K562 (cell line): ENCODE results near the gene TRAPPC5. TPM values are rescaled to one million over a fixed set of nuclear protein-coding genes. Genes with fewer than 3 reads are reported as not detected.
A peak's percentile ranks its signal among the peaks of the same experiment; 100 is the strongest.

Source experiments
- ATAC-seq: fragments of 200-7000 bp; cut with Tn5 transposase; 3 replicates; pipeline ENCODE4 v1.9.1; 2020; ENCODE audit warnings: moderate library complexity
- BruUV-seq: library from RNA; stranded (reverse); fragments of 400-500 nt; replicated peaks from 2 replicates; lab custom pipeline; 2021; lab: Mats Ljungman, UMichigan
- CTCF ChIA-PET: fragments of 300-600 bp; formaldehyde crosslinking; extraction: SDS; loops from one replicate; lab custom pipeline; 2021; ENCODE audit warnings: low intra/inter-chr PET ratio; lab: Yijun Ruan, JAX
- POLR2A ChIA-PET: fragments of 300-600, 350-650 bp; sonication (Branson Sonifier 250); formaldehyde crosslinking; extraction: SDS; loops from one replicate; lab custom pipeline; 2021; ENCODE audit warnings: antibody characterized with exemption, inconsistent platforms; lab: Yijun Ruan, JAX
- DNase-seq, 4 experiments: peaks; one replicate each; pipeline versions ENCODE4 v3.0.0 to v3.0.0-alpha.2; 2011 to 2018; ENCODE audit warnings: low spot score in 3 of 4, mixed read lengths in 3 of 4; ENCODE audit errors: extremely low read depth in 1 of 4
- FAIRE-seq: peaks from 2 replicates; lab custom pipeline; 2011; peaks lifted over from hg19 to GRCh38; lab: Jason Lieb, UNC
- H2AFZ ChIP-seq: 2 replicates; pipeline ENCODE4 v1.6.0; 2011; ENCODE audit warnings: low read depth, low read length, control low read depth, inconsistent platforms
- H3K27ac ChIP-seq: fragments of 200-600 bp; 3 replicates; pipeline ENCODE4 v1.8.0; 2011; ENCODE audit warnings: low read depth, mild to moderate bottlenecking, control low read depth, inconsistent platforms, low read length, moderate library complexity, mixed read lengths; ENCODE audit errors: extremely low read depth
- H3K27me3 ChIP-seq, 2 experiments: fragments of 300-600 bp in 1 of 2; 2 replicates in 1 of 2; 3 replicates in 1 of 2; pipeline versions ENCODE4 v1.6.0 to v1.8.0; 2011; ENCODE audit warnings: inconsistent platforms in 2 of 2, low read length in 2 of 2, mild to moderate bottlenecking in 1 of 2, mixed read lengths in 1 of 2, moderate library complexity in 1 of 2; ENCODE audit not compliant: control insufficient read depth in 2 of 2, insufficient read depth in 2 of 2
- H3K36me3 ChIP-seq: fragments of 300-600 bp; 3 replicates; pipeline ENCODE4 v1.8.0; 2011; ENCODE audit warnings: mild to moderate bottlenecking, low read length, inconsistent platforms; ENCODE audit not compliant: control insufficient read depth, insufficient read depth
- H3K4me1 ChIP-seq, 2 experiments: fragments of 200-600 bp in 1 of 2; replicated peaks in 1 of 2; 2 replicates in 1 of 2; 3 replicates in 1 of 2; pipeline versions ENCODE4 v1.5.1 to v1.8.0; 2011; ENCODE audit warnings: inconsistent platforms in 2 of 2, low read length in 2 of 2, mild to moderate bottlenecking in 1 of 2, mixed read lengths in 1 of 2, moderate library complexity in 1 of 2; ENCODE audit not compliant: control insufficient read depth in 2 of 2, insufficient read depth in 2 of 2
- H3K4me2 ChIP-seq: 2 replicates; pipeline ENCODE4 v1.6.1; 2011; ENCODE audit warnings: low read length, control low read depth, inconsistent platforms, mixed read lengths; ENCODE audit not compliant: insufficient read depth
- H3K4me3 ChIP-seq: fragments of 200-600 bp; sonication (generic), shearing (Covaris generic); 2 replicates; pipeline ENCODE4 v1.5.1; 2016; ENCODE audit warnings: control low read depth, inconsistent platforms
- H3K79me2 ChIP-seq: fragments of 200-600 bp; 3 replicates; pipeline ENCODE4 v1.8.0; 2011; ENCODE audit warnings: low read length, inconsistent platforms; ENCODE audit not compliant: control insufficient read depth, insufficient read depth
- H3K9ac ChIP-seq, 2 experiments: 2 replicates each; pipeline versions ENCODE4 v1.6.0 to v1.6.1; 2011; ENCODE audit warnings: low read depth in 2 of 2, low read length in 2 of 2, control low read depth in 1 of 2, inconsistent platforms in 1 of 2, mild to moderate bottlenecking in 1 of 2, mixed read lengths in 1 of 2; ENCODE audit not compliant: insufficient read depth in 1 of 2
- H3K9me1 ChIP-seq: one replicate; pipeline ENCODE4 v1.6.0; 2011; ENCODE audit warnings: inconsistent platforms, mild to moderate bottlenecking, low read length, moderate library complexity; ENCODE audit not compliant: control insufficient read depth, insufficient read depth
- H3K9me3 ChIP-seq: replicated peaks from 2 replicates; pipeline ENCODE4 v1.5.1; 2011; ENCODE audit warnings: low read depth, low read length, inconsistent platforms; ENCODE audit not compliant: control insufficient read depth, insufficient read depth
- H4K20me1 ChIP-seq: replicated peaks from 2 replicates; pipeline ENCODE4 v1.6.1; 2011; ENCODE audit warnings: low read length, inconsistent platforms, mixed read lengths; ENCODE audit not compliant: control insufficient read depth, insufficient read depth
- E2F8 ChIP-seq: fragments of 450-650 bp; IDR thresholded peaks from 2 replicates; pipeline ENCODE4 v1.7.1; 2018; ENCODE audit warnings: mild to moderate bottlenecking, low read depth; ENCODE audit not compliant: partially characterized antibody
- EGR1 ChIP-seq: fragments of 450-650 bp; conservative IDR thresholded peaks from 2 replicates; pipeline ENCODE4 v1.6.1; 2017; ENCODE audit warnings: mild to moderate bottlenecking
- EHMT2 ChIP-seq: fragments of 450-650 bp; IDR thresholded peaks from 2 replicates; pipeline ENCODE4 v1.6.1; 2018; ENCODE audit warnings: antibody characterized with exemption
- GABPB1 ChIP-seq: sonication (generic); formaldehyde crosslinking; IDR thresholded peaks from 2 replicates; pipeline ENCODE4 v1.8.0; 2022; ENCODE audit warnings: mild to moderate bottlenecking, missing genetic modification reagents
- HES1 ChIP-seq: fragments of 450-650 bp; IDR thresholded peaks from 2 replicates; pipeline ENCODE4 v1.6.1; 2016; ENCODE audit warnings: low read depth, mild to moderate bottlenecking, moderate library complexity
- HMG20B ChIP-seq: fragments of 250-450 bp; sonication (Bioruptor Pico); IDR thresholded peaks from 2 replicates; pipeline ENCODE4 v1.5.0; 2021; ENCODE audit warnings: mild to moderate bottlenecking
- HNRNPUL1 ChIP-seq: fragments of 200-400 bp; formaldehyde crosslinking; IDR thresholded peaks from 2 replicates; pipeline ENCODE4 v1.6.1; 2017; ENCODE audit warnings: low read length
- HOMEZ ChIP-seq: fragments of 250-450 bp; sonication (Bioruptor Pico); IDR thresholded peaks from 2 replicates; pipeline ENCODE4 v1.4.0; 2020; ENCODE audit warnings: mild to moderate bottlenecking, moderate library complexity
- KLF6 ChIP-seq: fragments of 250-450 bp; sonication (Bioruptor Pico); IDR thresholded peaks from 2 replicates; pipeline ENCODE4 v1.4.0; 2020; ENCODE audit warnings: mild to moderate bottlenecking, moderate library complexity, borderline replicate concordance
- MEIS2 ChIP-seq: fragments of 450-650 bp; IDR thresholded peaks from 2 replicates; pipeline ENCODE4 v1.6.1; 2014; ENCODE audit warnings: mild to moderate bottlenecking; ENCODE audit not compliant: partially characterized antibody
- NFE2 ChIP-seq: IDR thresholded peaks from 2 replicates; pipeline ENCODE4 v1.6.1; 2014; ENCODE audit warnings: antibody characterized with exemption, low read depth
- POLR2G ChIP-seq: fragments of 200-400 bp; formaldehyde crosslinking; IDR thresholded peaks from 2 replicates; pipeline ENCODE4 v1.6.1; 2017; ENCODE audit warnings: low read depth, mild to moderate bottlenecking, antibody characterized with exemption, low read length, moderate library complexity
- PRMT5 ChIP-seq: sonication (generic); formaldehyde crosslinking; IDR thresholded peaks from 2 replicates; pipeline ENCODE4 v1.5.0; 2020; ENCODE audit warnings: missing genetic modification reagents
- RBM25 ChIP-seq: fragments of 200-400 bp; formaldehyde crosslinking; IDR thresholded peaks from 2 replicates; pipeline ENCODE4 v1.6.1; 2018; ENCODE audit warnings: low read length, low read depth, moderate library complexity; ENCODE audit not compliant: severe bottlenecking
- SMARCB1 ChIP-seq: IDR thresholded peaks from 2 replicates; pipeline ENCODE4 v1.6.1; 2011; ENCODE audit warnings: improper control_type of control experiment, low read depth; ENCODE audit not compliant: insufficient read length
- TAL1 ChIP-seq: fragments of 450-650 bp; IDR thresholded peaks from 2 replicates; pipeline ENCODE4 v1.6.1; 2016; ENCODE audit warnings: mild to moderate bottlenecking
- ZBTB17 ChIP-seq: fragments of 450-650 bp; formaldehyde crosslinking; IDR thresholded peaks from 2 replicates; pipeline ENCODE4 v1.4.0; 2020; ENCODE audit warnings: mild to moderate bottlenecking
- ZNF212 ChIP-seq: fragments of 450-650 bp; formaldehyde crosslinking; IDR thresholded peaks from 2 replicates; pipeline ENCODE4 v1.4.0; 2020; ENCODE audit warnings: mild to moderate bottlenecking
- ZNF644 ChIP-seq: fragments of 200-800 bp; sonication (Bioruptor generic); IDR thresholded peaks from 2 replicates; pipeline ENCODE4 v1.6.1; 2016; ENCODE audit warnings: low read depth, missing genetic modification characterization, missing compliant biosample characterization
- ZNF695 ChIP-seq: fragments of 450-650 bp; formaldehyde crosslinking; IDR thresholded peaks from 2 replicates; pipeline ENCODE4 v1.4.0; 2020; ENCODE audit warnings: mild to moderate bottlenecking, moderate library complexity
- WGBS: fragments of 100-300 bp; shearing (Covaris generic); methylation state at CpG from one replicate; pipeline ENCODE4 v1.1.6; 2016; ENCODE audit warnings: low coverage, mixed read lengths; ENCODE audit not compliant: insufficient coverage; ENCODE audit errors: missing lambda C conversion rate; 5-methylcytosine and 5-hydroxymethylcytosine counted together
- in situ Hi-C: fragments of 300-500 bp; cut with MboI; formaldehyde crosslinking; loops from 4 replicates; pipeline ENCODE4 v1.15.0; 2018; ENCODE audit warnings: inconsistent platforms, mixed read lengths
- intact Hi-C: fragments of 100-400 bp; cut with micrococcal nuclease; formaldehyde crosslinking; loops from 2 replicates; pipeline ENCODE4 v1.14.2; 2022
- polyA plus RNA-seq, 8 experiments: library from polyadenylated mRNA; depleted of rRNA in 4 of 8; stranded (reverse) in 5 of 8; unstranded in 3 of 8; fragments of >200 nt; fragmentation: Nextera tagmentation in 2 of 8; fragmentation: Illumina TruSeq in 1 of 8; extraction: Ambion mirVana in 2 of 8; extraction: Trizol in 1 of 8; gene quantifications; 2 replicates each; pipeline versions ENCODE4 v1.2.1 to v1.2.3, GENCODE V29; 2011 to 2014; ENCODE audit warnings: inconsistent platforms in 1 of 8, missing spikeins in 1 of 8
- total RNA-seq, 7 experiments: library from RNA; depleted of rRNA in 6 of 7; stranded (reverse); fragments of >200 nt in 6 of 7; fragmentation: Illumina TruSeq in 2 of 7; extraction: Trizol in 2 of 7; gene quantifications; 2 replicates each; pipeline versions ENCODE4 v1.2.1 to v1.2.3, GENCODE V29; 2011 to 2021; ENCODE audit warnings: low replicate concordance in 1 of 7

Gene TRAPPC5
- total and polyA plus RNA-seq, 9 of the 15 experiments (the other 6 are each of a cell fraction or from before 2014, with no cell fraction given): 2.0 to 76.9 (median 29.3) TPM

GRCh38 chr19:7698583-7698982, 17.9 kb downstream of the TRAPPC5 start:
- POLR2A ChIA-PET: interaction anchor here (0.6 to 1.8 kb wide), 4 partner anchors 10 to 201 kb away, joined by 3 to 4 read pairs (median 3); a partner anchor contains a TSS
- Histone ChIP-seq H4K20me1 (no peaks in the 10 kb centered on the region; the same call in 1 of the 2 replicates), H2AFZ (no peak overlapping the region), H3K9me1 (no peaks in the 10 kb centered on the region), H3K36me3 (no peaks in the 10 kb centered on the region), H3K9ac (peak overlapping the region in 1 of 2 experiments; percentile 58; a peak in 1 of 4 replicates), H3K27me3 (peaks cover 13 to 58% of the 10 kb centered on the region in 2 experiments; a peak in 4 of 5 replicates)
- 2% methylated on average over 10 of the region's 11 CpGs for WGBS
- ATAC-seq: peak; percentile 48
- TF ChIP-seq TAL1 (no peak), ZNF644 (tag) (no peak), KLF6 (no peak), MEIS2 (no peak), HOMEZ (no peak), SMARCB1 (no peak), EGR1 (no peak), RBM25 (no peak), PRMT5 (no peak), ZNF212 (CRISPR knock-in tag) (no peak), HES1 (no peak), HNRNPUL1 (no peak), EHMT2 (no peak), GABPB1 (CRISPR knock-in tag) (no peak), POLR2G (no peak), NFE2 (no peak), ZNF695 (CRISPR knock-in tag) (no peak), HMG20B (CRISPR knock-in tag) (no peak), E2F8 (no peak), ZBTB17 (CRISPR knock-in tag) (no peak)
- TF ChIP-seq, all 486 proteins: peak for 0
- no peak overlapping the region for H3K4me3 ChIP-seq
- FAIRE-seq (no peak), DNase-seq (no peak)
- CTCF ChIA-PET: no interaction called here
- peaks cover 2 to 8% of the 10 kb centered on the region in 2 experiments; a peak in 4 of 5 replicates for H3K4me1 ChIP-seq
- H3K79me2 ChIP-seq: no peaks in the 10 kb centered on the region
- in situ Hi-C loops: no loop called here
- no peak overlapping the region for H3K4me2 ChIP-seq
- no peak overlapping the region for H3K27ac ChIP-seq
- intact Hi-C loops: no loop called here
- no TSS peak for BruUV-seq
- no peaks in the 10 kb centered on the region for H3K9me3 ChIP-seq
